A673 (cell line): ENCODE results near the gene GRN.

ENCODE experiments used
- CTCF ChIP-seq: fragments of 300-800, 200-600 bp; sonication (generic); conservative IDR thresholded peaks from 2 replicates; pipeline ENCODE4 v1.5.1; 2017; ENCODE audit warnings: low read depth, mild to moderate bottlenecking, antibody characterized with exemption, low read length, moderate library complexity, mixed read lengths
- EZH2 ChIP-seq: fragments of 200-600 bp; sonication (generic); IDR thresholded peaks from 2 replicates; pipeline ENCODE4 v1.6.1; 2017; ENCODE audit warnings: borderline replicate concordance, low read depth, mild to moderate bottlenecking, mixed read lengths, antibody characterized with exemption, low read length; ENCODE audit not compliant: poor library complexity, severe bottlenecking

- TF ChIP-seq CTCF (no peak), EZH2 (no peak)
Measured at GRCh38 chr17:44362459-44362948, 17.4 kb downstream of the GRN start.
